Aorta (tissue), 5 donors: Measurements from ENCODE around the gene ATG4B. TPM values are rescaled to one million over a fixed set of nuclear protein-coding genes. Genes with fewer than 3 reads are reported as not detected.

Experiments used
- ATAC-seq: fragments of 200-7000 bp; cut with Tn5 transposase; one replicate; pipeline ENCODE4 v1.9.1; 2022; ENCODE audit warnings: moderate library complexity; ENCODE audit not compliant: low FRiP score
- DNase-seq, 2 donors: peaks; one replicate each; pipeline ENCODE4 v3.0.0-alpha.2; 2020
- H3K27ac ChIP-seq, 2 donors: one replicate each; pipeline ENCODE4 v1.5.1; 2013; ENCODE audit warnings: low read length in 2 of 2, mild to moderate bottlenecking in 2 of 2, moderate library complexity in 2 of 2, control low read depth in 1 of 2, inconsistent platforms in 1 of 2, low read depth in 1 of 2
- H3K27me3 ChIP-seq, 2 donors: one replicate each; pipeline ENCODE4 v1.6.1; 2013; ENCODE audit warnings: control low read depth in 1 of 2, low read length in 1 of 2, mild to moderate bottlenecking in 1 of 2, moderate library complexity in 1 of 2; ENCODE audit not compliant: insufficient read depth in 2 of 2, control insufficient read depth in 1 of 2
- H3K36me3 ChIP-seq, 2 donors: one replicate each; pipeline ENCODE4 v1.6.1; 2013; ENCODE audit warnings: control low read depth in 1 of 2, low read length in 1 of 2, mild to moderate bottlenecking in 1 of 2; ENCODE audit not compliant: insufficient read depth in 2 of 2, control insufficient read depth in 1 of 2
- H3K4me1 ChIP-seq, 2 donors: one replicate each; pipeline ENCODE4 v1.6.1; 2013; ENCODE audit warnings: low read length in 2 of 2, control low read depth in 1 of 2, mild to moderate bottlenecking in 1 of 2, moderate library complexity in 1 of 2; ENCODE audit not compliant: insufficient read depth in 2 of 2, control insufficient read depth in 1 of 2
- H3K4me3 ChIP-seq, 2 donors: one replicate each; pipeline ENCODE4 v1.5.1; 2013; ENCODE audit warnings: low read length in 2 of 2, control low read depth in 1 of 2, mild to moderate bottlenecking in 1 of 2
- H3K9me3 ChIP-seq: one replicate; pipeline ENCODE4 v1.6.1; 2013; ENCODE audit warnings: mild to moderate bottlenecking, low read length; ENCODE audit not compliant: control insufficient read depth
- WGBS, 2 donors: extraction: QIAGEN DNeasy Blood & Tissue Kit; methylation state at CpG; one replicate each; pipeline ENCODE4 v1.1.7; 2013; 5-methylcytosine and 5-hydroxymethylcytosine counted together
- intact Hi-C, 2 donors: fragments of 100-400 bp; cut with DNase I; formaldehyde crosslinking; loops; one replicate each; pipeline versions ENCODE4 v1.14.2 to v1.15.0; 2022
- polyA plus RNA-seq, 2 donors: library from polyadenylated mRNA; stranded (reverse); fragments of 200-250 nt; gene quantifications; one replicate each; pipeline ENCODE4 v1.2.3, GENCODE V29; 2013
- total RNA-seq, 2 donors: library from RNA; stranded (reverse); fragmentation: NEBNext Ultra II Directional; extraction: Animal tissue kit (Norgen Biotek cat#: 25700); gene quantifications; one replicate each; pipeline ENCODE4 v1.2.1, GENCODE V29; 2021
- donor health status: healthy with polysubstance abuse.
- donor health status: Bipolar disorder and iron deficiency.
- donor health status: DM: no; HTN: no; CAD: no.
- donor health status: DM: no; HTN: no; CAD: no.
- donor health status: DM: yes; HTN: yes; CAD: no.

ATG4B gene
- total and polyA plus RNA-seq, 4 donors = 30.4 to 85.4 (median 74.3) TPM

GRCh38 chr2:241673189-241673663, 35.7 kb downstream of the ATG4B start:
- ATAC-seq = no peak
- no peaks in the 10 kb centered on the region for H3K27me3 ChIP-seq
- H3K4me3 ChIP-seq = no peak overlapping the region
- no peak overlapping the region for H3K27ac ChIP-seq
- H3K9me3 ChIP-seq = no peaks in the 10 kb centered on the region
- H3K36me3 ChIP-seq = peaks cover 0 to 1% of the 10 kb centered on the region in 2 donors
- intact Hi-C loops = no loop called here
- no peak for DNase-seq
- 91 to 92% methylated on average over 17 to 18 of the region's 18 CpGs for WGBS, 2 donors
- no peaks in the 10 kb centered on the region for H3K4me1 ChIP-seq

GRCh38 chr2:241673797-241674725, 36.6 kb downstream of the ATG4B start:
- Histone ChIP-seq H3K4me1 (no peaks in the 10 kb centered on the region), H3K27me3 (no peaks in the 10 kb centered on the region), H3K4me3 (no peak overlapping the region), H3K27ac (no peak overlapping the region), H3K9me3 (no peaks in the 10 kb centered on the region), H3K36me3 (peaks cover 0 to 1% of the 10 kb centered on the region in 2 donors)
- intact Hi-C loops = no loop called here
- 46 to 52% methylated on average over 21 of the region's 21 CpGs for WGBS, 2 donors
- no peak for ATAC-seq
- no peak for DNase-seq

- H3K27ac ChIP-seq = no peak overlapping the region
- H3K4me1 ChIP-seq = no peaks in the 10 kb centered on the region
- intact Hi-C loops = no loop called here
- H3K9me3 ChIP-seq = no peaks in the 10 kb centered on the region
- H3K4me3 ChIP-seq = no peak overlapping the region
- H3K27me3 ChIP-seq = no peaks in the 10 kb centered on the region
- DNase-seq (no peak), ATAC-seq (no peak)
- H3K36me3 ChIP-seq = peaks cover 0 to 1% of the 10 kb centered on the region in 2 donors
- WGBS, 2 donors = 81 to 89% methylated on average over 17 of the region's 17 CpGs
These were observed 38.4 kb downstream of the ATG4B start for GRCh38 chr2:241675885-241676284.

GRCh38 chr2:241676665-241677064, 39.2 kb downstream of the ATG4B start:
- Histone ChIP-seq H3K27ac (no peak overlapping the region), H3K4me1 (no peaks in the 10 kb centered on the region), H3K4me3 (no peak overlapping the region), H3K36me3 (peaks cover 0 to 1% of the 10 kb centered on the region in 2 donors), H3K9me3 (no peaks in the 10 kb centered on the region), H3K27me3 (no peaks in the 10 kb centered on the region)
- no peak for ATAC-seq
- DNase-seq = no peak
- intact Hi-C loops = no loop called here
- 90 to 93% methylated on average over 17 of the region's 17 CpGs for WGBS, 2 donors

GRCh38 chr2:241677392-241677791, 39.9 kb downstream of the ATG4B start:
- no peaks in the 10 kb centered on the region for H3K9me3 ChIP-seq
- no peak overlapping the region for H3K4me3 ChIP-seq
- H3K27ac ChIP-seq = no peak overlapping the region
- H3K36me3 ChIP-seq = no peaks in the 10 kb centered on the region
- ATAC-seq (no peak), DNase-seq (peak in 1 of 2 donors; percentile 71)
- no peaks in the 10 kb centered on the region for H3K27me3 ChIP-seq
- H3K4me1 ChIP-seq = no peaks in the 10 kb centered on the region
- intact Hi-C loops = no loop called here
- WGBS, 2 donors = 86 to 92% methylated on average over 24 of the region's 24 CpGs

DNA sequence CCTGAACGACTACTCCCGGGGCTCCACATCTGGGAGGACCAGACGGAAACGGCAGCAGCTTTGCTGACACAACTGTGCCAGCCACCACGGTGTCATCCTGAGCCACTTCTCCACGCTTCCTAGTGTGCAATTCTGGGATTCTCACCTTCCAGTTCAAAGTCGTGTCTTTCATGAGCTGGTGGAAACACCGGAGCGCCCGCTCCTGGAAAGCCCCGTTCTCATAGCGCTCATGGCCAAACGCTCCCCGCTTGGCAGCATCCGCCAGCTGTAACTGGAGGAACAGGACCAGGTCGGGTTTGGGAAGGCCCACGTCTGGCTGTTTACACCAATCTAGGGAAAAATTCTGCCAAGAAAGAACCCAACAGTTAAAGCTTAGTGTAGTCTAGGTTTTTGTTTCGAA, 40.8 kb downstream of the ATG4B start:
- intact Hi-C loops = no loop called here
- H3K36me3 ChIP-seq = no peaks in the 10 kb centered on the region
- no peak overlapping the region for H3K4me3 ChIP-seq
- WGBS, 2 donors = 88% methylated on average over 18 of the region's 18 CpGs
- no peak for DNase-seq
- ATAC-seq = no peak
- no peak overlapping the region for H3K27ac ChIP-seq
- H3K4me1 ChIP-seq = no peaks in the 10 kb centered on the region
- H3K9me3 ChIP-seq = no peaks in the 10 kb centered on the region
- no peaks in the 10 kb centered on the region for H3K27me3 ChIP-seq

GRCh38 chr2:241678784-241679540, 41.5 kb downstream of the ATG4B start:
- 88 to 94% methylated on average over 22 of the region's 22 CpGs for WGBS, 2 donors
- Histone ChIP-seq H3K27me3 (no peaks in the 10 kb centered on the region), H3K4me1 (no peaks in the 10 kb centered on the region), H3K9me3 (no peaks in the 10 kb centered on the region), H3K36me3 (no peaks in the 10 kb centered on the region), H3K4me3 (no peak overlapping the region), H3K27ac (no peak overlapping the region)
- intact Hi-C loops = no loop called here
- DNase-seq (no peak), ATAC-seq (no peak)

GRCh38 chr2:241680044-241680443, 42.6 kb downstream of the ATG4B start:
- no peak overlapping the region for H3K27ac ChIP-seq
- H3K4me1 ChIP-seq = no peaks in the 10 kb centered on the region
- H3K27me3 ChIP-seq = no peaks in the 10 kb centered on the region
- no peaks in the 10 kb centered on the region for H3K36me3 ChIP-seq
- no peak overlapping the region for H3K4me3 ChIP-seq
- DNase-seq = no peak
- 92 to 93% methylated on average over 12 of the region's 12 CpGs for WGBS, 2 donors
- no peak for ATAC-seq
- intact Hi-C loops = no loop called here
- H3K9me3 ChIP-seq = no peaks in the 10 kb centered on the region
